ENCODE results near the gene HDAC4.

HDAC4 gene

DNA sequence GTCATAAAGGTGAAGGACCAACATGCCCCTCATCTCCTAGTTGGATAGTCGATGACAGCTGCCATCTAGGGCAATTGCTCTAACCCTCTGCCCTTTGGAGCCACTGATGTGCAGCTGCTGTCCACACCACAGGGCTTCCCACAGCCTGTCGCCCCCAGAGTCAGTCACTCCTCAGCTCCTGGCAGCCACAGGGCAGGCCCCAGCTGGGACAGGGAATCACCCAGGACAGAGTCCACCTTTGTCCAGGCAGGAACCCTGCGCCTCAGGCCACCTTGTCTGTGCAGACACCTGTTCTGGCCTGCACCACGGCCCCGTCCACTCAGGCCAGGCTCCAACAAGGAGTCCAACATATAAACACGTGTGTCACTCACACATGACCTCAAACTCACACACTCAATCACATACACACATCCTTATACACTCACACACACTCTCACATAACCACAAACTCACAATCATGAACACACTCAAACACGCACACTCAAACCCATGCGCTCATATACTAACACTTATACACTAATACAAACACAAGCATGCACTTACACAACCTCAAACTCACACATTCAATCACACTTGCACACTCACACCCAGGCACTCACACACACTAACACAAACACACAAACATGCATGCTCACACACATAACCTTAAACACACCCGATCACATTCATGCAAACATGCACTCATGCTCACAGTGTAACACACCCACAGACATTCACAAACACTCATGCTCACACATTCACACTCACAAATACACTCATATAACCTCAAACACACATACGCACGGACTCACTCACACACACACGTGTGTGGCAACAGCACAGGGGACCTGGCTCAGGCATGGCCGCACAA, 29.7 kb downstream of the HDAC4 start:
- Histone ChIP-seq H3K27me3 (replicated peaks; ENCODE audit: control insufficient read depth, insufficient read depth, low read length) (no peaks in the 10 kb centered on the region), H3K36me3 (ENCODE audit: control insufficient read depth, insufficient read depth, low read length, severe bottlenecking) (no peaks in the 10 kb centered on the region), H3K4me1 (ENCODE audit: control insufficient read depth, insufficient read depth, low read length) (no peaks in the 10 kb centered on the region), H3K9ac (ENCODE audit: low read length) (no peak overlapping the region), H3K4me3 (ENCODE audit: low read length) (no peak overlapping the region), H3K9me3 (ENCODE audit: control insufficient read depth, low read length) (no peaks in the 10 kb centered on the region)
- no peak for DNase-seq (ENCODE audit: low read depth)

DNA sequence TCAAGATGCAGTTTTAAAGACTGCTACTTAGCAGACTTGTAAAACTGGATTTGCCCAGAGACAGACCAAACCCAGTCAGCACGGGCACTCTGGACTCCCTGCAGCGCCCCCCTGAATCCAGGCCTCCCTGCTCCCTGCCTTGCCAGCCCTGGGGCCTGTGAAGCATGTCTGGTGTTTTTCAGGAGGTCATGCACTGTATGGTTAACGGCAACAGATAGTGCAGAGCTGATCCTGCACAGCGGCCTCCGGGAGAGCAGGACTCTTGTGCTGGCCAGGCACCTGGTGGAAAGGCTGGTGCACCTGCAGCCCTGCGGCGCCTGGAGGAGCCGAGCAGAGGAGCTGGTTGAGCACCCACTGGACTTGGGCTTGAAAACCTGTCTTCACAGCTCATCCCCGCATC, 30.4 kb downstream of the HDAC4 start:
- H3K9ac ChIP-seq (ENCODE audit: low read length), result no peak overlapping the region
- no peak overlapping the region for H3K4me3 ChIP-seq (ENCODE audit: low read length)
- H3K27me3 ChIP-seq (replicated peaks; ENCODE audit: control insufficient read depth, insufficient read depth, low read length), result no peaks in the 10 kb centered on the region
- H3K4me1 ChIP-seq (ENCODE audit: control insufficient read depth, insufficient read depth, low read length), result no peaks in the 10 kb centered on the region
- H3K9me3 ChIP-seq (ENCODE audit: control insufficient read depth, low read length), result no peaks in the 10 kb centered on the region
- H3K36me3 ChIP-seq (ENCODE audit: control insufficient read depth, insufficient read depth, low read length, severe bottlenecking), result no peaks in the 10 kb centered on the region
- DNase-seq (ENCODE audit: low read depth), result no peak

DNA sequence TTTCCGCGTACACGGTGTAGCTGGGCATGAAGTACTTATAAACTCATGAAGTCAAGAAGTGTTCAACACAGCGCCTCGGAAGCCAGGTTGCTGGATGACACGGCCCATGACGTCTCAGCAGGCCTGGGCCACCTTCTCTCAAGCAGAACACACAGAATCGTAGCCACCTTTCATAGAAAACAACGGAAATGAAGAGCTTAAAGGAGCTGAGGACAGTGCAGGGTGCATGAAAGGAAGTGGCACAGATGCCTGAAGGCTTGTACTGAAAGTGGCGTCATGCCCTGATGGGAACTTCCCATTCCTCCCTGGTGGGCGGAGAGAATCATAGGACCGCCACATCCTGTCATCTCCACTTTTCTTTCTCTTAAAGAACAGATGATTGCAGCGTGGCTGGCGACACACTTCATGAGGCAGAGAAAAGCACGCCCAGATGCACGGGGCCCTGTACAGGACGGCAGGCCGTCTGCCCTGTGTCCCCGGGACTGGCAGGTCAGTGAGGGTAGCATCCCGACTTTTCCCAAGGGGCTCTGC, 31.1 kb downstream of the HDAC4 start:
- Histone ChIP-seq H3K27me3 (replicated peaks; ENCODE audit: control insufficient read depth, insufficient read depth, low read length) (no peaks in the 10 kb centered on the region), H3K4me1 (ENCODE audit: control insufficient read depth, insufficient read depth, low read length) (no peaks in the 10 kb centered on the region), H3K4me3 (ENCODE audit: low read length) (no peak overlapping the region), H3K9me3 (ENCODE audit: control insufficient read depth, low read length) (no peaks in the 10 kb centered on the region), H3K9ac (ENCODE audit: low read length) (no peak overlapping the region), H3K36me3 (ENCODE audit: control insufficient read depth, insufficient read depth, low read length, severe bottlenecking) (no peaks in the 10 kb centered on the region)
- DNase-seq (ENCODE audit: low read depth), result no peak

DNA sequence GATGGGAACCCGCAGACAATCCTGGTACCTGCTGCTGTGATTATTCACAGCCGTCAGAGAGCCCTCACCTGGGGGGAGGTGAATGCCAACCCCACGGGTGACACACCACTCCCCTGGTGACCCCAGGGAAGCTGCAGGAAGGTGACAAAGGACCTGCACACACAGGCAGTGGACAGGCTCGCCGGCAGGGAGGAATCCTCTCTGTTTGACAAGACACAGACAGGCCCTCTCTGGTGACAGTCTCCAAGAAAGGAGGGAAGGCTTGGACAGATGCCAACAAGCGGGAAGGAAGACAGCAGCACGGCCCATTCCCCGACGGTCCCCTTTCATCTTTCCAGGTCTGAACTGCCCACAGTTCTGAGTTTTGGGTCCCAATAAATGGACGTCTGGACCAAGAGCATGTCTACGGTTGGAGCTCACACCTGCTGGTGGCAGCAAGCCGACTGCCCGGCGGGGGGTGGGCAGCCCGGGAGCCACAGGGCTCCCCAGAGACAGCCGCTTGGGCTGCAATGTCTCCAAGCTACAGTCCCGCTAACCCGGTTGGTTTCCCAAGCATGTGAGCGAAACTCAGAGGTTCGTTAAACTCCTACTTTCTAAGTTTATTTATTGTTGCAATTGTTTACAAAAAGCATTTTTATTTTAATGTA, 31.8 kb downstream of the HDAC4 start:
- H3K27me3 ChIP-seq (replicated peaks; ENCODE audit: control insufficient read depth, insufficient read depth, low read length), result no peaks in the 10 kb centered on the region
- no peak overlapping the region for H3K4me3 ChIP-seq (ENCODE audit: low read length)
- H3K36me3 ChIP-seq (ENCODE audit: control insufficient read depth, insufficient read depth, low read length, severe bottlenecking), result no peaks in the 10 kb centered on the region
- H3K9me3 ChIP-seq (ENCODE audit: control insufficient read depth, low read length), result no peaks in the 10 kb centered on the region
- no peak overlapping the region for H3K9ac ChIP-seq (ENCODE audit: low read length)
- H3K4me1 ChIP-seq (ENCODE audit: control insufficient read depth, insufficient read depth, low read length), result no peaks in the 10 kb centered on the region
- DNase-seq (ENCODE audit: low read depth), result no peak

DNA sequence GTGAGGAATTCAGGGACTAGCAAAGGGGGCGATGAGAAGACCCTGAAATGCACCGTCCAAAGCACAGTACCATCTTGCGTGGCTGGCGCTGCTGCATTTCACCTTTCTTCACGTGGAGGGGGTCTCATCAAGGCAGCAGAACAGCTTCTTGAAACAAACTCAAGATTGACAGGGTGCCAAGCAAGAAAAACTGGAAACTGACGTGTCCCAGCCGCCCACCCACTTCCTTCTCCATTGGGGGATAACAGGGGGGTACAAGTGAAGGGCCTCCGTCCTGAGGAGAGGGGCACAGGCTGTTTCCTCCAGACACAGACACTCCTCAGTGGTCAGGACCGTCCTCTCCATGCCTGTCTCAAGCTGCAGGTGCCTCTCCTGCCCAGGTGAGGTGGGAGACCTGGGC, 32.5 kb downstream of the HDAC4 start:
- Histone ChIP-seq H3K9me3 (ENCODE audit: control insufficient read depth, low read length) (no peaks in the 10 kb centered on the region), H3K36me3 (ENCODE audit: control insufficient read depth, insufficient read depth, low read length, severe bottlenecking) (no peaks in the 10 kb centered on the region), H3K27me3 (replicated peaks; ENCODE audit: control insufficient read depth, insufficient read depth, low read length) (no peaks in the 10 kb centered on the region), H3K4me3 (ENCODE audit: low read length) (no peak overlapping the region), H3K4me1 (ENCODE audit: control insufficient read depth, insufficient read depth, low read length) (no peaks in the 10 kb centered on the region), H3K9ac (ENCODE audit: low read length) (no peak overlapping the region)
- DNase-seq (ENCODE audit: low read depth), result no peak

DNA sequence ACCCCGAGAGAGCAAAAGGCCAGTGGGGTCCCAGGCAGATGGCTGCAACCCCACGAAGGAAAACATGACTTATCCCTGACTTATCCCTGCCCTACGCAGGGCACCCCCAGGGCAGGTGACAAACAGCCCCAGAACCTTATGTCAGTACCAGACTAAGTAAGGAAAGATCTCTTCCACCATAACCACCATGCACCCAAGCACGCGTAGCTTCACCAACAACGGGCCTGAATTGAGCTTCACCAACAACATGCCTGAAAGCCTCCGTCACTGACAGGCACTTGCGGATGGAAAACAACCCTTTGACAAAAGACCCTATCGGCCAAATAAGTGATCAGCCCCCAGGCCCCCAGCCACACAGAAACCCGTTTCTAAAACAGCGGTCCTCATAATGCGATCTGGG, 34.1 kb downstream of the HDAC4 start:
- no peaks in the 10 kb centered on the region for H3K27me3 ChIP-seq (replicated peaks; ENCODE audit: control insufficient read depth, insufficient read depth, low read length)
- H3K4me1 ChIP-seq (ENCODE audit: control insufficient read depth, insufficient read depth, low read length), result no peaks in the 10 kb centered on the region
- H3K4me3 ChIP-seq (ENCODE audit: low read length), result no peak overlapping the region
- DNase-seq (ENCODE audit: low read depth), result no peak
- H3K9me3 ChIP-seq (ENCODE audit: control insufficient read depth, low read length), result no peaks in the 10 kb centered on the region
- no peak overlapping the region for H3K9ac ChIP-seq (ENCODE audit: low read length)
- no peaks in the 10 kb centered on the region for H3K36me3 ChIP-seq (ENCODE audit: control insufficient read depth, insufficient read depth, low read length, severe bottlenecking)

DNA sequence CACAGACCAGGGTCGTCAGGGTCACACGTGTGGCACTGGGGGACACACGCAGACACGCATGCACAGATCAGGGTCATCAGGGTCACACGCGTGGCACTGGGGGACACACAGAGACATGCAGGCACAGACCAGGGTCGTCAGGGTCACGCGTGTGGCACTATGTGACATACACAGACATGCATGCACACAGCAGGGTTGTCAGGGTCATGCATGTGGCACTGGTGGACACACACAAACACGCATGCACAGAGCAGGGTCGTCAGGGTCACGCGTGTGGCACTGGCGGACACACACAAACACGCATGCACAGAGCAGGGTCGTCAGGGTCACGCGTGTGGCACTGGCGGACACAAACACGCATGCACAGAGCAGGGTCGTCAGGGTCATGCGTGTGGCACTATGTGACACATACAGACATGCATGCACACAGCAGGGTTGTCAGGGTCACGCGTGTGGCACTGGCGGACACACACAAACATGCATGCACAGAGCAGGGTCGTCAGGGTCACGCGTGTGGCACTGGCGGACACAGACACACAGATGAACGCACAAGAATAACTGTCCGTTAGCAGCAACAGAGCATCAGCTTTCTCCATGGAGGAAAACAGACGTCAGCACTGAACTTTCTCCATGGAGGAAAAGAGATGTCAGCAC, 34.9 kb downstream of the HDAC4 start:
- no peak for DNase-seq (ENCODE audit: low read depth)
- Histone ChIP-seq H3K27me3 (replicated peaks; ENCODE audit: control insufficient read depth, insufficient read depth, low read length) (no peaks in the 10 kb centered on the region), H3K4me3 (ENCODE audit: low read length) (no peak overlapping the region), H3K9ac (ENCODE audit: low read length) (no peak overlapping the region), H3K4me1 (ENCODE audit: control insufficient read depth, insufficient read depth, low read length) (no peaks in the 10 kb centered on the region), H3K36me3 (ENCODE audit: control insufficient read depth, insufficient read depth, low read length, severe bottlenecking) (no peaks in the 10 kb centered on the region), H3K9me3 (ENCODE audit: control insufficient read depth, low read length) (no peaks in the 10 kb centered on the region)

DNA sequence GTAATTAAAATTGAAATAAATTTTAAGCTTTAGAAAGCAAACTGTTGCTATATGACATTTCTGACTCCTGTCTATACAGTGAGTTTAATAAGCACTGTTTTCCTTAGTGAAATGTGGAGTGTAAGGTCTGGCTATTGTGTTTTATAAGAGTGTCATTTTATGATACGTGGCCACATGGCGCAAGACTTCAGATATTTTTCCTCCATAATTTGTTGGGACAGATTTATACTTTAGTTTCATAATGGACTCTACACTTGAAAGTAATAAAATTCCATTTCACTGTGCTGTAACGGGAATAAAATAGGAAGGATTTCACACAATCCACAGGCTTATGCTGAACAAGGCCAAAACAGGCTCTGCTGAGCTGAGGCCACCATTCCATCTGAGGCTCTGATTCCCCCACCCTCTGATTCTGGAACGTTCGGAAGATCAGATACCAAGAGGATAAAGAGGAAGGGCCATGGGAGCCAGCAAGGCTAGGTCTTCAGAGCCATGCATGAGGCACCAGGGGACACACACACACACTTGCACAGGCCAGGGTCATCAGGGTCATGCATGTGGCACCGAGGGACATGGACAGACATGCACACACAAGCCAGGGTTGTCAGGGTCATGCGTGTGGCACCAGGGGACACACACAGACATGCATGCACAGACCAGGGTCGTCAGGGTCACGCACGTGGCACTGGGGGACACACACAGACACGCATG, 35.6 kb downstream of the HDAC4 start:
- DNase-seq (ENCODE audit: low read depth), result no peak
- no peaks in the 10 kb centered on the region for H3K9me3 ChIP-seq (ENCODE audit: control insufficient read depth, low read length)
- H3K27me3 ChIP-seq (replicated peaks; ENCODE audit: control insufficient read depth, insufficient read depth, low read length), result no peaks in the 10 kb centered on the region
- H3K36me3 ChIP-seq (ENCODE audit: control insufficient read depth, insufficient read depth, low read length, severe bottlenecking), result no peaks in the 10 kb centered on the region
- H3K4me3 ChIP-seq (ENCODE audit: low read length), result no peak overlapping the region
- no peak overlapping the region for H3K9ac ChIP-seq (ENCODE audit: low read length)
- no peaks in the 10 kb centered on the region for H3K4me1 ChIP-seq (ENCODE audit: control insufficient read depth, insufficient read depth, low read length)

DNA sequence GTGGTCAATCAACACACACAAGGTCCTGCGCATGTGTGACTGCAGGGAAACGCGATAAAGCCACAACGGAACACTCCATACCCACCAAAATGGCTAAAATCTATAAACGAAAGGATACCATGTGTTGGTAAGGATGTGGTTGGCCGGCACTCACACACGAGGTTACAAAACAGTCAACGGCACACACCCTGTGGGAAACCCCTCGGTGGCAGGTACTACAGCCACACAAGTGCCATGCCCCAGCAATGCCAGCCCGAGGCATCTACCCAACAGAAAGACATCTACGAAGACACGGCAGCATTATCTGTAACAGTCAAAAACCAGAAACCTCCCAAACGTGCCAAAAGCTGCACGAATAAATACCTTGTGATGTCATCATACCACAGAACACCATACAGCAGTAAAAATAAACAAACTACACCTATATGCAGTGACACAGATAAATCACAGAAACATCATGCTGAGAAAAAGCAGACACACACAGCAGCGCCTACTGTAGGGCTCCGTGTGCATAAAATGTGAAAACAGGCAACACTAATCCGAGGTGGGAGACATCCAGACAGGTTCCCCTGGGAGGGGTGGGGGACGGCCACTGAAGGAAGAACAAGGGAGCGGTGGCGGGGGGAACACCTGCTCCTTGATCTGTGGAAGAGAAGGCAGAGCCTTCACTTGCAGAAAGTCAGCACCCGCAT, 36.7 kb downstream of the HDAC4 start:
- DNase-seq (ENCODE audit: low read depth), result no peak
- H3K9ac ChIP-seq (ENCODE audit: low read length), result no peak overlapping the region
- no peaks in the 10 kb centered on the region for H3K36me3 ChIP-seq (ENCODE audit: control insufficient read depth, insufficient read depth, low read length, severe bottlenecking)
- H3K9me3 ChIP-seq (ENCODE audit: control insufficient read depth, low read length), result no peaks in the 10 kb centered on the region
- no peaks in the 10 kb centered on the region for H3K27me3 ChIP-seq (replicated peaks; ENCODE audit: control insufficient read depth, insufficient read depth, low read length)
- H3K4me3 ChIP-seq (ENCODE audit: low read length), result no peak overlapping the region
- H3K4me1 ChIP-seq (ENCODE audit: control insufficient read depth, insufficient read depth, low read length), result no peaks in the 10 kb centered on the region

DNA sequence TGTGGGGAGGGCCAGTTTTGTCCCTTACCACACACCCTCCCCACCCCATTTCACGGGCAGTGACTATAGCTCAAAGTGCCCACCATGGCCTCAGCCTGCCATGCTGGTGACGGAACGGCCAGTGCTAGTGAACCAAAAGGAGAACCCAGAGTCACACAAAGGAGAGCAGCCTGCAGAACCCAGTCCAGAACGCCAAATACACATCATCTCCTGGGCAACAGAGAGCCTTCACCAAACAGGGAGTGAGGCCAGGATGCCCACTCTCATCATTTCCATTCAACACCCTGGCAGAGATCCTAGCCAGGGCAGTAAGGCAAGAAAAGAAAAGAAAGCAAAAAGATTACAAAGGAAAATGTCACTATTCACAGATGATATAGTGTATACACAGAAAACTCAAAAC, 38.3 kb downstream of the HDAC4 start:
- no peaks in the 10 kb centered on the region for H3K27me3 ChIP-seq (replicated peaks; ENCODE audit: control insufficient read depth, insufficient read depth, low read length)
- no peak overlapping the region for H3K4me3 ChIP-seq (ENCODE audit: low read length)
- no peaks in the 10 kb centered on the region for H3K36me3 ChIP-seq (ENCODE audit: control insufficient read depth, insufficient read depth, low read length, severe bottlenecking)
- no peaks in the 10 kb centered on the region for H3K4me1 ChIP-seq (ENCODE audit: control insufficient read depth, insufficient read depth, low read length)
- no peak for DNase-seq (ENCODE audit: low read depth)
- H3K9me3 ChIP-seq (ENCODE audit: control insufficient read depth, low read length), result no peaks in the 10 kb centered on the region
- H3K9ac ChIP-seq (ENCODE audit: low read length), result no peak overlapping the region

All from adipocyte (in vitro differentiated cells).